Liver (tissue), 9 donors: Measurements from ENCODE around the gene MAPK1IP1L. TPM values are rescaled to one million over a fixed set of nuclear protein-coding genes. Genes with fewer than 3 reads are reported as not detected.

ENCODE experiments used
- DNase-seq: peaks from one replicate; pipeline ENCODE4 v3.0.0-alpha.2; 2017; ENCODE audit warnings: low spot score
- H3K27ac ChIP-seq, 2 donors: one replicate each; pipeline ENCODE4 v1.7.0; 2013; ENCODE audit warnings: inconsistent platforms in 2 of 2, low read length in 2 of 2, control low read depth in 1 of 2, low read depth in 1 of 2, mild to moderate bottlenecking in 1 of 2
- H3K27me3 ChIP-seq, 4 donors: one replicate each; pipeline versions ENCODE4 v1.6.1 to v1.7.0; 2013; ENCODE audit warnings: low read length in 3 of 4, inconsistent platforms in 1 of 4, mild to moderate bottlenecking in 1 of 4, moderate library complexity in 1 of 4; ENCODE audit not compliant: control insufficient read depth in 4 of 4, insufficient read depth in 4 of 4
- H3K36me3 ChIP-seq, 4 donors: one replicate each; pipeline versions ENCODE4 v1.6.1 to v1.7.0; 2013; ENCODE audit warnings: low read length in 3 of 4, mild to moderate bottlenecking in 3 of 4, low read depth in 1 of 4, moderate library complexity in 1 of 4; ENCODE audit not compliant: control insufficient read depth in 4 of 4, insufficient read depth in 3 of 4
- H3K4me1 ChIP-seq, 4 donors: one replicate each; pipeline versions ENCODE4 v1.6.1 to v1.7.0; 2013; ENCODE audit warnings: low read length in 3 of 4, mild to moderate bottlenecking in 3 of 4, moderate library complexity in 1 of 4; ENCODE audit not compliant: control insufficient read depth in 4 of 4, insufficient read depth in 4 of 4
- H3K4me3 ChIP-seq, 3 donors: one replicate each; pipeline versions ENCODE4 v1.6.1 to v1.7.0; 2013; ENCODE audit warnings: low read length in 3 of 3, control low read depth in 1 of 3, low read depth in 1 of 3, mild to moderate bottlenecking in 1 of 3
- H3K9ac ChIP-seq, 2 donors: one replicate each; pipeline ENCODE4 v1.7.0; 2013; ENCODE audit warnings: low read length in 2 of 2, mild to moderate bottlenecking in 2 of 2, moderate library complexity in 2 of 2, control low read depth in 1 of 2, low read depth in 1 of 2
- H3K9me3 ChIP-seq, 4 donors: one replicate each; pipeline versions ENCODE4 v1.6.1 to v1.7.0; 2013; ENCODE audit warnings: low read length in 3 of 4; ENCODE audit not compliant: control insufficient read depth in 4 of 4
- ATF3 ChIP-seq: IDR thresholded peaks from 2 replicates; pipeline ENCODE4 v1.6.1; 2016; ENCODE audit warnings: antibody characterized with exemption
- CTCF ChIP-seq: fragments of 150-350 bp; IDR thresholded peaks from 2 replicates; pipeline ENCODE4 v1.5.1; 2017; ENCODE audit warnings: improper control_type of control experiment, low read depth, low read length; ENCODE audit not compliant: missing input control
- EGR1 ChIP-seq, 2 donors: IDR thresholded peaks; 2 replicates each; pipeline ENCODE4 v1.6.1; 2016 to 2018; ENCODE audit warnings: antibody characterized with exemption in 2 of 2, low read depth in 2 of 2
- FOXA1 ChIP-seq: IDR thresholded peaks from 2 replicates; pipeline ENCODE4 v1.6.1; 2016; ENCODE audit warnings: antibody characterized with exemption
- FOXA2 ChIP-seq: IDR thresholded peaks from 2 replicates; pipeline ENCODE4 v1.6.1; 2016; ENCODE audit warnings: antibody characterized with exemption
- GABPA ChIP-seq, 2 donors: IDR thresholded peaks in 1 of 2; conservative IDR thresholded peaks in 1 of 2; 2 replicates each; pipeline ENCODE4 v1.6.1; 2016; ENCODE audit warnings: antibody characterized with exemption in 2 of 2, mild to moderate bottlenecking in 1 of 2, moderate library complexity in 1 of 2
- HNF4A ChIP-seq, 2 donors: conservative IDR thresholded peaks; 2 replicates each; pipeline ENCODE4 v1.6.1; 2016; ENCODE audit warnings: antibody characterized with exemption in 2 of 2, mild to moderate bottlenecking in 2 of 2
- HNF4G ChIP-seq: IDR thresholded peaks from 2 replicates; pipeline ENCODE4 v1.6.1; 2016; ENCODE audit warnings: antibody characterized with exemption
- JUND ChIP-seq, 2 donors: IDR thresholded peaks; 2 replicates each; pipeline ENCODE4 v1.6.1; 2016; ENCODE audit warnings: antibody characterized with exemption in 2 of 2
- MAX ChIP-seq: IDR thresholded peaks from 2 replicates; pipeline ENCODE4 v1.6.1; 2016; ENCODE audit warnings: antibody characterized with exemption
- NR2F2 ChIP-seq: IDR thresholded peaks from 2 replicates; pipeline ENCODE4 v1.6.1; 2016; ENCODE audit warnings: antibody characterized with exemption
- RAD21 ChIP-seq, 2 donors: IDR thresholded peaks; 2 replicates each; pipeline ENCODE4 v1.6.1; 2016; ENCODE audit warnings: antibody characterized with exemption in 2 of 2, mild to moderate bottlenecking in 2 of 2
- REST ChIP-seq: IDR thresholded peaks from 2 replicates; pipeline ENCODE4 v1.6.1; 2016; ENCODE audit warnings: antibody characterized with exemption, mild to moderate bottlenecking
- RXRA ChIP-seq, 2 donors: IDR thresholded peaks; 2 replicates each; pipeline ENCODE4 v1.6.1; 2017 to 2018; ENCODE audit warnings: antibody characterized with exemption in 2 of 2, mild to moderate bottlenecking in 1 of 2
- SP1 ChIP-seq: IDR thresholded peaks from 2 replicates; pipeline ENCODE4 v1.6.1; 2018; ENCODE audit warnings: antibody characterized with exemption, mild to moderate bottlenecking
- TAF1 ChIP-seq: conservative IDR thresholded peaks from 2 replicates; pipeline ENCODE4 v1.6.1; 2016; ENCODE audit warnings: antibody characterized with exemption, mild to moderate bottlenecking
- YY1 ChIP-seq: IDR thresholded peaks from 2 replicates; pipeline ENCODE4 v1.6.1; 2016; ENCODE audit warnings: antibody characterized with exemption, mild to moderate bottlenecking
- ZBTB33 ChIP-seq: IDR thresholded peaks from 2 replicates; pipeline ENCODE4 v1.6.1; 2016; ENCODE audit warnings: antibody characterized with exemption
- WGBS: extraction: QIAGEN DNeasy Blood & Tissue Kit; methylation state at CpG from one replicate; pipeline ENCODE4 v1.1.7; 2013; 5-methylcytosine and 5-hydroxymethylcytosine counted together
- polyA plus RNA-seq, 2 donors: library from polyadenylated mRNA; stranded (reverse) in 1 of 2; unstranded in 1 of 2; fragments of 200-250 nt in 1 of 2; fragments of >200 nt in 1 of 2; fragmentation: Nextera tagmentation in 1 of 2; extraction: Ambion mirVana in 1 of 2; gene quantifications; one replicate each; pipeline versions ENCODE4 v1.2.1 to v1.2.3, GENCODE V29; 2013 to 2015
- total RNA-seq, 2 donors: library from RNA; depleted of rRNA; stranded (reverse); fragments of >200 nt; gene quantifications; one replicate each; pipeline ENCODE4 v1.2.3, GENCODE V29; 2014
- donor health status: healthy.
- donor health status: healthy.
- donor health status: healthy.
- donor health status: healthy.
- donor health status: healthy.

The MAPK1IP1L gene
- total and polyA plus RNA-seq, 4 donors: 11.8 to 25.2 (median 17.7) TPM

GRCh38 chr14:55054098-55054497 is 2.7 kb downstream of the MAPK1IP1L start:
- Histone ChIP-seq H3K4me3 (no peak overlapping the region), H3K27ac (no peak overlapping the region), H3K9ac (no peak overlapping the region), H3K36me3 (peaks cover 0 to 4% (median 1%) of the 10 kb centered on the region in 4 donors), H3K27me3 (no peaks in the 10 kb centered on the region), H3K9me3 (no peaks in the 10 kb centered on the region), H3K4me1 (peaks cover 8 to 17% (median 14%) of the 10 kb centered on the region in 4 donors)
- WGBS: 98% methylated on average over 13 of the region's 13 CpGs
- TF ChIP-seq HNF4A (conservative IDR thresholded peaks at IDR 0.05) (no peak), FOXA2 (no peak), CTCF (no peak), HNF4G (no peak), RXRA (IDR thresholded peaks at IDR 0.05) (no peak), ATF3 (no peak), ZBTB33 (no peak), MAX (no peak), JUND (IDR thresholded peaks at IDR 0.05) (no peak), RAD21 (IDR thresholded peaks at IDR 0.05) (no peak), TAF1 (no peak), GABPA (IDR thresholded peaks at IDR 0.05 in 1 of 2, conservative IDR thresholded peaks at IDR 0.05 in 1 of 2) (no peak), YY1 (no peak), SP1 (no peak), NR2F2 (no peak), FOXA1 (no peak), REST (no peak), EGR1 (IDR thresholded peaks at IDR 0.05; ENCODE audit: low read depth in 2 of 2) (no peak)
- DNase-seq: no peak
